GM12878 (cell line): ENCODE data around the gene MST1R. TPM values are rescaled to one million over a fixed set of nuclear protein-coding genes. Genes with fewer than 3 reads are reported as not detected.

Source experiments
- ATAC-seq: fragments of 200-7000 bp; cut with Tn5 transposase; 3 replicates; pipeline ENCODE4 v1.9.1; 2020; ENCODE audit warnings: mild to moderate bottlenecking, moderate library complexity
- BruUV-seq: library from RNA; stranded (reverse); fragments of 400-500 nt; replicated peaks from 2 replicates; lab custom pipeline; 2021; lab: Mats Ljungman, UMichigan
- CTCF ChIA-PET: fragments of 300-600 bp; sonication (Branson Sonifier 250); formaldehyde crosslinking; extraction: SDS; loops from one replicate; lab custom pipeline; 2021; ENCODE audit warnings: inconsistent platforms; lab: Yijun Ruan, JAX
- POLR2A ChIA-PET: fragments of 350-600 bp; formaldehyde crosslinking; extraction: SDS; loops from one replicate; lab custom pipeline; 2021; ENCODE audit warnings: inconsistent platforms; lab: Charles Lee
- RAD21 ChIA-PET: fragments of 300-600 bp; sonication (Branson Sonifier 250); formaldehyde crosslinking; loops from one replicate; lab custom pipeline; 2023; ENCODE audit warnings: antibody characterized with exemption; ENCODE audit not compliant: unreplicated experiment; lab: Charles Lee
- SMC1A ChIA-PET: fragments of 300-600 bp; sonication (Branson Sonifier 250); formaldehyde crosslinking; loops from one replicate; lab custom pipeline; 2023; ENCODE audit not compliant: unreplicated experiment, uncharacterized antibody; lab: Charles Lee
- DNase-seq: peaks from one replicate; pipeline ENCODE4 v3.0.0-alpha.2; 2011; ENCODE audit warnings: low read depth, low spot score
- FAIRE-seq: peaks from 3 replicates; lab custom pipeline; 2011; peaks lifted over from hg19 to GRCh38; lab: Jason Lieb, UNC
- H2AFZ ChIP-seq: 2 replicates; pipeline ENCODE4 v1.6.0; 2011; ENCODE audit warnings: low read depth, low read length, control low read depth; ENCODE audit not compliant: control insufficient read depth
- H3K27ac ChIP-seq: 2 replicates; pipeline ENCODE4 v1.5.1; 2011; ENCODE audit warnings: control low read depth; ENCODE audit not compliant: control insufficient read depth, insufficient read depth
- H3K27me3 ChIP-seq, 2 experiments: replicated peaks in 1 of 2; 2 replicates each; pipeline versions ENCODE4 v1.6.0 to v1.6.1; 2011; ENCODE audit warnings: low read length in 1 of 2; ENCODE audit not compliant: control insufficient read depth in 2 of 2, insufficient read depth in 2 of 2
- H3K36me3 ChIP-seq, 2 experiments: 2 replicates each; pipeline ENCODE4 v1.5.1; 2011; ENCODE audit warnings: low read length in 1 of 2; ENCODE audit not compliant: control insufficient read depth in 2 of 2, insufficient read depth in 2 of 2
- H3K4me1 ChIP-seq: 2 replicates; pipeline ENCODE4 v1.6.1; 2011; ENCODE audit warnings: mild to moderate bottlenecking, low read length, moderate library complexity, mixed read lengths; ENCODE audit not compliant: control insufficient read depth, insufficient read depth
- H3K4me2 ChIP-seq: 2 replicates; pipeline ENCODE4 v1.6.0; 2011; ENCODE audit warnings: control low read depth; ENCODE audit not compliant: control insufficient read depth, insufficient read depth
- H3K4me3 ChIP-seq: fragments of 200-600 bp; sonication (generic); 2 replicates; pipeline ENCODE4 v1.5.1; 2016
- H3K79me2 ChIP-seq: 2 replicates; pipeline ENCODE4 v1.6.0; 2011; ENCODE audit warnings: low read length; ENCODE audit not compliant: control insufficient read depth, insufficient read depth
- H3K9ac ChIP-seq: 2 replicates; pipeline ENCODE4 v1.8.0; 2011; ENCODE audit warnings: low read length, control low read depth, mixed read lengths; ENCODE audit not compliant: control insufficient read depth, insufficient read depth
- H3K9me3 ChIP-seq: replicated peaks from 3 replicates; pipeline ENCODE4 v1.5.1; 2011; ENCODE audit warnings: mild to moderate bottlenecking, low read length; ENCODE audit not compliant: control insufficient read depth, insufficient read depth
- H4K20me1 ChIP-seq: 2 replicates; pipeline ENCODE4 v1.6.0; 2011; ENCODE audit not compliant: control insufficient read depth, insufficient read depth
- GATAD2B ChIP-seq: fragments of 450-650 bp; conservative IDR thresholded peaks from 2 replicates; pipeline ENCODE4 v1.6.1; 2017; ENCODE audit warnings: low read depth, mild to moderate bottlenecking, moderate library complexity
- MTA3 ChIP-seq: IDR thresholded peaks from 2 replicates; pipeline ENCODE4 v1.6.1; 2012; ENCODE audit warnings: low read length, inconsistent platforms, borderline replicate concordance
- NFIC ChIP-seq: IDR thresholded peaks from 2 replicates; pipeline ENCODE4 v1.6.1; 2012; ENCODE audit warnings: low read depth, mild to moderate bottlenecking, inconsistent platforms, low read length, moderate library complexity
- PKNOX1 ChIP-seq: fragments of 450-650 bp; IDR thresholded peaks from 2 replicates; pipeline ENCODE4 v1.6.1; 2016; ENCODE audit warnings: mild to moderate bottlenecking
- POLR2AphosphoS5 ChIP-seq: IDR thresholded peaks from 2 replicates; pipeline ENCODE4 v1.6.1; 2011; ENCODE audit warnings: mild to moderate bottlenecking, low read length, inconsistent platforms
- RB1 ChIP-seq: fragments of 450-650 bp; formaldehyde crosslinking; IDR thresholded peaks from 2 replicates; pipeline ENCODE4 v1.6.1; 2017; ENCODE audit warnings: mild to moderate bottlenecking, borderline replicate concordance
- RUNX3 ChIP-seq: IDR thresholded peaks from 2 replicates; pipeline ENCODE4 v1.6.1; 2012; ENCODE audit warnings: low read length, inconsistent platforms
- TCF7 ChIP-seq: IDR thresholded peaks from 2 replicates; pipeline ENCODE4 v1.6.1; 2014; ENCODE audit warnings: antibody characterized with exemption, borderline replicate concordance
- ZNF207 ChIP-seq: fragments of 450-650 bp; IDR thresholded peaks from 2 replicates; pipeline ENCODE4 v1.6.1; 2014; ENCODE audit warnings: antibody characterized with exemption, mild to moderate bottlenecking, borderline replicate concordance
- WGBS: methylation state at CpG from one replicate; pipeline ENCODE4 v1.1.6; 2016; ENCODE audit warnings: low lambda C conversion rate; ENCODE audit not compliant: insufficient replicate concordance, insufficient coverage; ENCODE audit errors: missing lambda C conversion rate; 5-methylcytosine and 5-hydroxymethylcytosine counted together
- in situ Hi-C: fragments of 300-500 bp; cut with MboI; formaldehyde crosslinking; loops from 9 replicates; pipeline ENCODE4 v1.14.3; 2018; ENCODE audit warnings: mixed read lengths
- intact Hi-C: fragments of 100-400 bp; cut with micrococcal nuclease; formaldehyde crosslinking; loops from one replicate; pipeline ENCODE4 v1.14.2; 2022; ENCODE audit not compliant: unreplicated experiment
- polyA plus RNA-seq, 11 experiments: library from polyadenylated mRNA; depleted of rRNA in 4 of 11; unstranded in 6 of 11; stranded (reverse) in 5 of 11; fragments of >200 nt; fragmentation: Nextera tagmentation in 4 of 11; fragmentation: Illumina TruSeq in 1 of 11; extraction: Ambion mirVana in 4 of 11; extraction: Trizol in 1 of 11; gene quantifications; 1 replicate in 1 of 11; 2 replicates in 10 of 11; pipeline versions ENCODE4 v1.2.1 to v1.2.3, GENCODE V29; 2011 to 2016; ENCODE audit warnings: inconsistent platforms in 2 of 11, missing spikeins in 2 of 11, low read depth in 1 of 11
- total RNA-seq, 4 experiments: library from RNA; depleted of rRNA in 3 of 4; stranded (reverse); fragments of >200 nt in 3 of 4; fragmentation: Illumina TruSeq in 1 of 4; extraction: Trizol in 1 of 4; gene quantifications; 2 replicates each; pipeline versions ENCODE4 v1.2.1 to v1.2.3, GENCODE V29; 2013 to 2021
- TF ChIP-seq, protein P1 (sequence below): fragments of 450-650 bp; IDR thresholded peaks from 2 replicates; pipeline ENCODE4 v1.6.1; 2018; ENCODE audit warnings: borderline replicate concordance, mild to moderate bottlenecking; ENCODE audit not compliant: partially characterized antibody

The MST1R gene
- total and polyA plus RNA-seq, 10 of the 15 experiments (the other 5 are each of a cell fraction or from before 2014, with no cell fraction given), result 0.40 to 5.6 (median 1.2) TPM

GRCh38 chr3:49859576-49860305 lies 43.9 kb downstream of the MST1R start:
- Histone ChIP-seq H3K36me3 (no peaks in the 10 kb centered on the region), H4K20me1 (no peaks in the 10 kb centered on the region), H3K9ac (no peak overlapping the region), H3K27ac (no peak overlapping the region), H3K79me2 (peaks cover 11% of the 10 kb centered on the region), H2AFZ (no peak overlapping the region), H3K4me2 (no peak overlapping the region), H3K4me3 (no peak overlapping the region), H3K4me1 (no peaks in the 10 kb centered on the region), H3K9me3 (no peaks in the 10 kb centered on the region)
- no TSS peak for BruUV-seq
- ChIA-PET POLR2A (interaction anchor here (0.6 kb wide), 1 partner anchor 367 kb away, joined by 8 read pairs; no protein-coding TSS in a partner anchor), RAD21 (no interaction called here), CTCF (no interaction called here), SMC1A (no interaction called here)
- in situ Hi-C loops (no loop called here), intact Hi-C loops (loop anchor here (5.0 kb wide), 1 partner anchor 48 kb away; no protein-coding TSS in a partner anchor)
- DNase-seq, result no peak
- TF ChIP-seq NFIC (no peak), RB1 (no peak)
- TF ChIP-seq, all 136 proteins: peak for 0
- 31% methylated on average over 12 of the region's 12 CpGs for WGBS
- FAIRE-seq, result no peak
- ATAC-seq, result no peak
- H3K27me3 ChIP-seq, result peaks cover 0 to 3% of the 10 kb centered on the region in 2 experiments; a peak in 3 of 4 replicates

DNA sequence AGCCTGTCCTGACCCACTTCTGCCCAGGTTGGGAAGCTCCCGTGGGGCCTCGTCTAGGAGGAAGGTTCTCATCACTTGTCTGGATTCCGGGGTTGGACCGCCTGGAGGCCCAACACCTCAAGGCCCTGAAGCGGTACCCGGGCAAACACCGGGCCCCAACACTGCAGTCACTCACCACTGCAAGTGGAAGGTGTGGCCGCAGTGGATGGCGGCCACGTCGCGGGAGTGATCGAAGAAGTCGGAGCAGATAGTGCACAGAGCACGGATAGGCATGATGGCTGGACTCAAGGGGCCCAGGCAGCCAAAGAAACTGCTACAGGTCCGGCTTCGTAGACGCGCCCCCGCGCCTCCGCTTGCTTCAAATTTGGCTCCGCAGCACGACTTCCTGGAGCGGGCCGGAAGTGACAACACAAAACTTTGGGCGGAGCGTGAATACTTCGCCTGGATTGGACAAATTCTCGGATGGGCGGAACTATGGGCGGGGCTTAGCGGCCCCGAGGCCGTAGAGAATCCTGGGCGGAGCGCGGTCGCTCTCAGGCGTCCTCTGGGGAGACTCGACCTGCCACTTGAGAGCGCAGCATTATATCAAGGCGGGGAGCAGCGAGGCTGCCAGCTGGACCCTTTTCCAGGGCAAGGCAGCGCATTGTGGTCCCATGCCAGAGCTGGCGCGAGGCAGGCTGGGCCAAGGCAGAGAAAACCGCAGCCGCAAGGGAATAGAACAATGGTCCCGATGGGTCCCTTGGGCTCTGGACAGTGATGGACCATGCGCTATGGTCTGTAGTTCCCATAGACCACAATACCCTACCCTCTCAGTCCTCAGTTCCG lies 47.3 kb downstream of the MST1R start, which contains the start of gene TRAIP:
Gene TRAIP, minus strand, starts transcription at position 384 of the 825 bp plus-strand sequence. Its CDS starts 111 bp downstream, at position 273.
- peak within 1 kb of the TSS; percentile 77 for H2AFZ ChIP-seq
- ChIA-PET RAD21 (interaction anchor here (1.2 to 1.5 kb wide), 3 partner anchors 49 to 53 kb away, joined by 3 to 4 read pairs (median 4); partner anchors contain the start of gene INKA1), CTCF (interaction anchor here (0.9 to 4.2 kb wide), 6 partner anchors 9 to 185 kb away, joined by 3 to 26 read pairs (median 4); partner anchors contain the start of genes CDHR4, INKA1 and MON1A), SMC1A (interaction anchor here (0.9 to 2.9 kb wide), 5 partner anchors 11 to 49 kb away, joined by 3 to 8 read pairs (median 4); no protein-coding TSS in a partner anchor), POLR2A (interaction anchor here (0.6 to 1.9 kb wide), 5 partner anchors 43 to 70 kb away, joined by 3 to 7 read pairs (median 4); partner anchors contain the start of genes INKA1, IP6K1 and UBA7)
- no peaks in the 10 kb centered on the region for H3K27me3 ChIP-seq
- H3K4me2 ChIP-seq, result peak within 1 kb of the TSS; percentile 85
- H3K79me2 ChIP-seq, result peaks cover 11% of the 10 kb centered on the region
- no peaks in the 10 kb centered on the region for H4K20me1 ChIP-seq
- in situ Hi-C loops, result no loop called here
- H3K4me3 ChIP-seq, result peak within 1 kb of the TSS; percentile 99
- peak; percentile 99 for ATAC-seq
- peak; percentile 89 for DNase-seq
- no peaks in the 10 kb centered on the region for H3K9me3 ChIP-seq
- H3K27ac ChIP-seq, result peak within 1 kb of the TSS; percentile 36
- intact Hi-C loops, result loop anchor here (5.0 kb wide), 1 partner anchor 51 kb away; no protein-coding TSS in a partner anchor
- FAIRE-seq, result peak; percentile 98
- under 1% methylated on average over 52 of the region's 52 CpGs for WGBS
- peak within 1 kb of the TSS; percentile 66 for H3K9ac ChIP-seq
- BruUV-seq, result TSS peak; percentile 73
- H3K4me1 ChIP-seq, result no peaks in the 10 kb centered on the region
- no peaks in the 10 kb centered on the region for H3K36me3 ChIP-seq
- TF ChIP-seq MTA3 (no peak), GATAD2B (peak; percentile 72; the same call in 1 of the 2 replicates), RUNX3 (no peak), PKNOX1 (peak; percentile 39; the same call in 1 of the 2 replicates), TCF7 (no peak), POLR2AphosphoS5 (peak; percentile 70; the same call in 1 of the 2 replicates), ZNF207 (0 out of 2 replicates have a peak, but pooled peaks have one; percentile 33)
- TF ChIP-seq, protein P1, sequence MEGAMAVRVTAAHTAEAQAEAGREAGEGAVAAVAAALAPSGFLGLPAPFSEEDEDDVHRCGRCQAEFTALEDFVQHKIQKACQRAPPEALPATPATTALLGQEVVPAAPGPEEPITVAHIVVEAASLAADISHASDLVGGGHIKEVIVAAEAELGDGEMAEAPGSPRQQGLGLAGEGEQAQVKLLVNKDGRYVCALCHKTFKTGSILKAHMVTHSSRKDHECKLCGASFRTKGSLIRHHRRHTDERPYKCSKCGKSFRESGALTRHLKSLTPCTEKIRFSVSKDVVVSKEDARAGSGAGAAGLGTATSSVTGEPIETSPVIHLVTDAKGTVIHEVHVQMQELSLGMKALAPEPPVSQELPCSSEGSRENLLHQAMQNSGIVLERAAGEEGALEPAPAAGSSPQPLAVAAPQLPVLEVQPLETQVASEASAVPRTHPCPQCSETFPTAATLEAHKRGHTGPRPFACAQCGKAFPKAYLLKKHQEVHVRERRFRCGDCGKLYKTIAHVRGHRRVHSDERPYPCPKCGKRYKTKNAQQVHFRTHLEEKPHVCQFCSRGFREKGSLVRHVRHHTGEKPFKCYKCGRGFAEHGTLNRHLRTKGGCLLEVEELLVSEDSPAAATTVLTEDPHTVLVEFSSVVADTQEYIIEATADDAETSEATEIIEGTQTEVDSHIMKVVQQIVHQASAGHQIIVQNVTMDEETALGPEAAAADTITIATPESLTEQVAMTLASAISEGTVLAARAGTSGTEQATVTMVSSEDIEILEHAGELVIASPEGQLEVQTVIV, result no peak
